Thymus (tissue), 11 donors: ENCODE measurements around the gene SYT11. TPM values are rescaled to one million over a fixed set of nuclear protein-coding genes. Genes with fewer than 3 reads are reported as not detected.
A peak's percentile ranks its signal among the peaks of the same experiment; 100 is the strongest.

ENCODE experiments used
- DNase-seq, 9 donors: peaks; one replicate each; pipeline ENCODE4 v3.0.0-alpha.2; 2013; ENCODE audit warnings: low spot score in 9 of 9, low read depth in 6 of 9, missing footprints in 1 of 9
- H3K27ac ChIP-seq, 2 donors: one replicate each; pipeline ENCODE4 v1.5.1; 2013; ENCODE audit warnings: control low read depth in 1 of 2, low read depth in 1 of 2, low read length in 1 of 2, mild to moderate bottlenecking in 1 of 2, moderate library complexity in 1 of 2
- H3K27me3 ChIP-seq, 2 donors: one replicate each; pipeline ENCODE4 v1.5.1; 2013; ENCODE audit warnings: low read length in 1 of 2; ENCODE audit not compliant: control insufficient read depth in 2 of 2, insufficient read depth in 1 of 2
- H3K36me3 ChIP-seq, 2 donors: one replicate each; pipeline ENCODE4 v1.5.1; 2013; ENCODE audit warnings: low read length in 1 of 2, mild to moderate bottlenecking in 1 of 2, moderate library complexity in 1 of 2; ENCODE audit not compliant: control insufficient read depth in 2 of 2, insufficient read depth in 2 of 2
- H3K4me1 ChIP-seq, 2 donors: one replicate each; pipeline ENCODE4 v1.5.1; 2013; ENCODE audit warnings: low read length in 2 of 2; ENCODE audit not compliant: control insufficient read depth in 2 of 2, insufficient read depth in 2 of 2
- H3K4me3 ChIP-seq, 2 donors: one replicate each; pipeline ENCODE4 v1.5.1; 2013; ENCODE audit warnings: low read length in 2 of 2, control low read depth in 1 of 2, mild to moderate bottlenecking in 1 of 2
- H3K9me3 ChIP-seq, 2 donors: one replicate each; pipeline ENCODE4 v1.5.1; 2013; ENCODE audit warnings: low read length in 1 of 2, mild to moderate bottlenecking in 1 of 2; ENCODE audit not compliant: control insufficient read depth in 2 of 2, insufficient read depth in 1 of 2
- WGBS: extraction: QIAGEN DNeasy Blood & Tissue Kit; methylation state at CpG from one replicate; pipeline ENCODE4 v1.1.7; 2013; 5-methylcytosine and 5-hydroxymethylcytosine counted together
- polyA plus RNA-seq: library from polyadenylated mRNA; stranded (reverse); fragments of 200-250 nt; gene quantifications from one replicate; pipeline ENCODE4 v1.2.3, GENCODE V29; 2013
- total RNA-seq: library from RNA; stranded (reverse); fragments of 120-200 nt; gene quantifications from one replicate; pipeline ENCODE4 v1.2.4, GENCODE V29; 2013
- donor health status: healthy.

The SYT11 gene
- total and polyA plus RNA-seq, 2 donors: 3.3 to 3.6 TPM

DNA sequence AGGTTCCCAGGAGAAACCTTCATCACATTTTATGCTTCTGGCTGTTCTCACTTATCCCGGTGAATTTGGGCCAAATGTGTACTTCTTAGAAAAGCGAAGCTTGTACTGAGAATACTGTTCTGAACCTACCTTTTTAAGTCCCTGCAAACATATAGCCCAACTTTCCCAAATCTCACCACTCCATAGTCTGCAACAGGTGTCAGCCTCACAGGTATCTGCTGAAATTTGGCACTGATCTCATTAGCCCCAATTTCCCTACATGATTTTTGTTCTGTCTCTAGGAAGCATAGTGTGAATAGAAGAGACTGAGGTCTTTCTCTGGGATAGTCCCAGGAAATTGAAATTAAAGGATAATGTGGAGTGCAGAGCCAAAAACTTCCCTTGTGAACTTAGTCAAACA, 40.3 kb downstream of the SYT11 start:
- over 99% methylated on average over 2 of the region's 2 CpGs for WGBS
- no peak for DNase-seq
- no peaks in the 10 kb centered on the region for H3K9me3 ChIP-seq
- H3K4me1 ChIP-seq: no peaks in the 10 kb centered on the region
- peaks cover 52 to 59% of the 10 kb centered on the region in 2 donors for H3K36me3 ChIP-seq
- H3K27me3 ChIP-seq: no peaks in the 10 kb centered on the region
- no peak overlapping the region for H3K4me3 ChIP-seq
- no peak overlapping the region for H3K27ac ChIP-seq

GRCh38 chr1:155900161-155900560, 40.8 kb downstream of the SYT11 start:
- WGBS: 98% methylated on average over 4 of the region's 4 CpGs
- peaks cover 56 to 64% of the 10 kb centered on the region in 2 donors for H3K36me3 ChIP-seq

GRCh38 chr1:155904261-155904660, 44.9 kb downstream of the SYT11 start:
- Histone ChIP-seq H3K4me1 (no peaks in the 10 kb centered on the region), H3K4me3 (no peak overlapping the region), H3K27me3 (no peaks in the 10 kb centered on the region), H3K9me3 (no peaks in the 10 kb centered on the region), H3K27ac (no peak overlapping the region), H3K36me3 (peaks cover 70 to 75% of the 10 kb centered on the region in 2 donors)
- 98% methylated on average over 12 of the region's 12 CpGs for WGBS
- no peak for DNase-seq

More at GRCh38 chr1:155900161-155900560, 40.8 kb downstream of the SYT11 start:
- Histone ChIP-seq H3K27ac (no peak overlapping the region), H3K27me3 (no peaks in the 10 kb centered on the region), H3K4me3 (no peak overlapping the region), H3K9me3 (no peaks in the 10 kb centered on the region), H3K4me1 (no peaks in the 10 kb centered on the region)
- no peak for DNase-seq

DNA sequence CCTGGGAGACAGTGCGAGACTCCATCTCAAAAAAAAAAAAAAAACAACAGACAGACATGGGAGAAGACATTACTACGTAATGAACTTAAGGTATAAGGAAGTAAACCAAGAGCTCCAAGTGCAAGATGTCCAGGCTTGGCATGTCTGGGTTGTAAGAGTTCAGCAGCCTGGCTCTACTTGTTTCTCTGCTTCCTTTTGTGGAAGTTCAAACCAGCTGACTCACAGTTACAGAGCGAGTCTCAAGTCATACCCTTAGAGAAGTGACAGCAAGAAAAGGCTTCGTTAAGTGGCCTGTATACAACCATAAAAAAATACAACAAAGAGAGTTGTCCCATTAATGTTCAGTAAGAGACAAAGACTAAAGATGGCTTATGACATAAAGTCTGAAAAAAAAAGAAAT, 50.5 kb downstream of the SYT11 start:
- Histone ChIP-seq H3K4me1 (peaks cover 5 to 11% of the 10 kb centered on the region in 2 donors), H3K27ac (no peak overlapping the region), H3K4me3 (no peak overlapping the region), H3K9me3 (no peaks in the 10 kb centered on the region), H3K36me3 (peaks cover 35 to 71% of the 10 kb centered on the region in 2 donors), H3K27me3 (no peaks in the 10 kb centered on the region)
- DNase-seq: peak in 3 of 9 donors; percentile 6 to 34 (median 7)
- 70% methylated on average over 4 of the region's 4 CpGs for WGBS

DNA sequence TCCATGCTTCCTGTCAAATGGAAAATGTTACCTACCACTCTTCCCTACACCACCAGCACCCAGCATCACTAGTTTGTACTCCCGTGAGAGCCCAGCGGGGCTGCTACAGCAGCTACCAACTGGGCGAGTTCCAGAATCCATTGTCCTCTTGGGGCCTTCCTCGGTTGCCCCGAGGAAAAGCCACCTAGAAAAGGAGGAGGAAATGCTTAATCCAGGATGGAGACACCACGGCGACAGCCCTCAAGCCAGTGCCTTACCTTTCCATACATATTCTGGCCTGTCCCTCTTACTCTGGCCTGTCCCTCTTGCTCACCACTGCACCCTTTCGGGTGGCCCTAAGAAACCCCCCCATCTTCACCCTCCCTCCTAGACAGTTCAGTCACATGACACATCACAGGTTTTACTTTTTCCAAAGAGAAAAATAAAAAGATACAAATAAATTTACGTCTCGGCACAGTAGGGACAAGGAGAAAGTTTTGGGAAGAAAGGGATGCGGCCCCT, 51.3 kb downstream of the SYT11 start:
- Histone ChIP-seq H3K27ac (peak overlapping the region; percentile 73 to 92), H3K4me1 (peaks cover 5 to 11% of the 10 kb centered on the region in 2 donors), H3K36me3 (peaks cover 38 to 73% of the 10 kb centered on the region in 2 donors), H3K9me3 (no peaks in the 10 kb centered on the region), H3K27me3 (no peaks in the 10 kb centered on the region), H3K4me3 (peak overlapping the region; percentile 68 to 94)
- peak in 4 of 9 donors; percentile 0 to 47 (median 21) for DNase-seq
- WGBS: 14% methylated on average over 11 of the region's 11 CpGs

GRCh38 chr1:155911156-155912055, 52.0 kb downstream of the SYT11 start, which contains the start of gene RIT1:
RIT1 (minus strand) TSS chr1:155911349; CDS start chr1:155910761, 588 bp downstream.
- peaks cover 5 to 11% of the 10 kb centered on the region in 2 donors for H3K4me1 ChIP-seq
- 8% methylated on average over 34 of the region's 34 CpGs for WGBS
- H3K27ac ChIP-seq: peak within 1 kb of the TSS; percentile 73 to 92

GRCh38 chr1:155912056-155912536, 52.7 kb downstream of the SYT11 start:
- H3K4me3 ChIP-seq: no peak overlapping the region
- 97% methylated on average over 11 of the region's 11 CpGs for WGBS

More at GRCh38 chr1:155911156-155912055, 52.0 kb downstream of the SYT11 start, which contains the start of gene RIT1:
- peak within 1 kb of the TSS; percentile 68 to 94 for H3K4me3 ChIP-seq
- H3K27me3 ChIP-seq: no peaks in the 10 kb centered on the region
- DNase-seq: peak; percentile 43 to 89 (median 79)
- no peaks in the 10 kb centered on the region for H3K9me3 ChIP-seq
- H3K36me3 ChIP-seq: peaks cover 39 to 74% of the 10 kb centered on the region in 2 donors

DNA sequence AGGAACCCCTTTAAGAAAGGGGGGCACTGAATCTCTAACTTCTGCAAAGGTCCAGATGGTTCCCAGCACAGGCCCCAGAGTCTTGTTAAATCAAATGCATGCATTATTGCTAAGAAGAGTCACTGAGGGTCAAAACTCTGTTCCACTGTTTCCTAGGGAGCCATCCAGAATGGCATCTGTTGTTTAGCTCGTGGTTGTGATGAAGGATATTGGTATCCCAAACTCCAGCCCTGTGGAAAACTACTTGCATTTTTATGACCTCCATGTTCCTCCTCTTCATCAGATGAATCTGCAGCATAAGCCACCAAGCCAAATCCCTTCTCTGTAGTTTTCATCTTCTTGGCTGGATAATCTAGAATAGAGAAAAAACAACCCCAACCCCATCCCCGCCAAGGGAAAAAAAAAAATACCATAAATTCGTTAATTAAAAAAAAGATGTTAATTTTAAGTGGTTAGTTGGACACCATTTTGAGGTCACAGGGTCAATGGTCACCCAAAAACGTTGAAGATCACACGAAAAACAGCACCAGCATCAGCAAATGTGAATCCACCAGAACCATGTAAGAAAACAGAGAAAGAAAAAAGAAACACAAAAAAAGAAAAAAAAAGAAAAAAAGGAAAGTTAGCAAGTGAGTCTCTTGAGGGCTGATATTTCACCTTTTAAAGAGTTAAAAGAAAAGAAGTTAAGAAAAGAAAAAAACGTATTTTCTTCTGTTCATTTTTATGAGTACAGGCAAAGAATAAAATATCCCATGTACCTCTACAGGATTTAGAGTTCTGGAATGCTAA, 54.8 kb downstream of the SYT11 start:
- peaks cover 36 to 78% of the 10 kb centered on the region in 2 donors for H3K36me3 ChIP-seq
- no peak overlapping the region for H3K4me3 ChIP-seq
- DNase-seq: no peak
- H3K27ac ChIP-seq: no peak overlapping the region
- no peaks in the 10 kb centered on the region for H3K27me3 ChIP-seq
- no peaks in the 10 kb centered on the region for H3K9me3 ChIP-seq
- peaks cover 5 to 11% of the 10 kb centered on the region in 2 donors for H3K4me1 ChIP-seq
- 93% methylated on average over 6 of the region's 6 CpGs for WGBS

More at GRCh38 chr1:155912056-155912536, 52.7 kb downstream of the SYT11 start:
- Histone ChIP-seq H3K27me3 (no peaks in the 10 kb centered on the region), H3K4me1 (peaks cover 5 to 11% of the 10 kb centered on the region in 2 donors), H3K27ac (peak overlapping the region; percentile 18 to 73), H3K36me3 (peaks cover 34 to 73% of the 10 kb centered on the region in 2 donors), H3K9me3 (no peaks in the 10 kb centered on the region)
- DNase-seq: no peak
